ENCODE data around the gene NEK11. TPM values are rescaled to one million over a fixed set of nuclear protein-coding genes. Genes with fewer than 3 reads are reported as not detected.
A peak's percentile ranks its signal among the peaks of the same experiment; 100 is the strongest.

The NEK11 gene
- total RNA-seq, 2 donors from 2014 or later: 2.3 to 3.4 TPM

- DNase-seq (no peak), ATAC-seq (no peak)
- intact Hi-C loops (cut with DNase I): no loop called here
Measured at GRCh38 chr3:131200636-131201199, 174.0 kb downstream of the NEK11 start.

- DNase-seq: no peak
- ATAC-seq: peak; percentile 38 to 42
- intact Hi-C loops (cut with DNase I): no loop called here
Measured at GRCh38 chr3:131216330-131216729, 189.7 kb downstream of the NEK11 start.

GRCh38 chr3:131216801-131217200, 190.1 kb downstream of the NEK11 start:
- peak; percentile 61 to 96 for ATAC-seq
- DNase-seq: peak; percentile 64
- intact Hi-C loops (cut with DNase I): no loop called here

GRCh38 chr3:131217296-131217741, 190.6 kb downstream of the NEK11 start:
- ATAC-seq: peak in 1 of 2 donors; percentile 59
- DNase-seq: peak; percentile 22
- intact Hi-C loops (cut with DNase I): no loop called here

GRCh38 chr3:131218196-131218595, 191.5 kb downstream of the NEK11 start:
- DNase-seq (no peak), ATAC-seq (no peak)
- intact Hi-C loops (cut with DNase I): no loop called here

GRCh38 chr3:131221731-131222130, 195.1 kb downstream of the NEK11 start:
- DNase-seq (no peak), ATAC-seq (no peak)
- intact Hi-C loops (cut with DNase I): no loop called here

GRCh38 chr3:131222599-131222998, 195.9 kb downstream of the NEK11 start:
- ATAC-seq (no peak), DNase-seq (no peak)
- intact Hi-C loops (cut with DNase I): no loop called here

GRCh38 chr3:131223373-131224289, 197.0 kb downstream of the NEK11 start:
- DNase-seq (no peak), ATAC-seq (no peak)
- intact Hi-C loops (cut with DNase I): no loop called here

GRCh38 chr3:131224886-131225550, 198.3 kb downstream of the NEK11 start:
- no peak for DNase-seq
- intact Hi-C loops (cut with DNase I): no loop called here
- ATAC-seq: no peak

- no peak for DNase-seq
- no peak for ATAC-seq
- intact Hi-C loops (cut with DNase I): no loop called here
Measured at GRCh38 chr3:131228522-131228921, 201.8 kb downstream of the NEK11 start.

- DNase-seq (no peak), ATAC-seq (no peak)
- intact Hi-C loops (cut with DNase I): no loop called here
Measured at GRCh38 chr3:131231710-131232389, 205.2 kb downstream of the NEK11 start.

- ATAC-seq (no peak), DNase-seq (no peak)
- intact Hi-C loops (cut with DNase I): no loop called here
Measured at GRCh38 chr3:131232711-131233267, 206.1 kb downstream of the NEK11 start.

GRCh38 chr3:131233900-131234668, 207.4 kb downstream of the NEK11 start:
- intact Hi-C loops (cut with DNase I): no loop called here
- ATAC-seq: no peak

GRCh38 chr3:131236421-131236820, 209.7 kb downstream of the NEK11 start:
- DNase-seq (no peak), ATAC-seq (no peak)
- intact Hi-C loops (cut with DNase I): no loop called here

More at GRCh38 chr3:131233900-131234668, 207.4 kb downstream of the NEK11 start:
- DNase-seq: no peak

GRCh38 chr3:131238496-131238895, 211.8 kb downstream of the NEK11 start:
- DNase-seq: no peak
- intact Hi-C loops (cut with DNase I): no loop called here
- ATAC-seq: no peak

GRCh38 chr3:131239267-131239666, 212.6 kb downstream of the NEK11 start:
- DNase-seq: no peak
- ATAC-seq: no peak
- intact Hi-C loops (cut with DNase I): no loop called here

GRCh38 chr3:131242201-131242600, 215.5 kb downstream of the NEK11 start:
- intact Hi-C loops (cut with DNase I): no loop called here
- ATAC-seq (peak in 1 of 2 donors; percentile 44), DNase-seq (no peak)

- intact Hi-C loops (cut with DNase I): no loop called here
- ATAC-seq (no peak), DNase-seq (no peak)
Measured at GRCh38 chr3:131250466-131250865, 223.8 kb downstream of the NEK11 start.
